Stomach smooth muscle (tissue), 2 donors: Measurements from ENCODE around the gene FBXO2.

Source experiments
- H3K27ac ChIP-seq: one replicate; pipeline ENCODE4 v1.7.0; 2013; ENCODE audit warnings: mild to moderate bottlenecking, low read length, inconsistent platforms
- H3K27me3 ChIP-seq, 2 donors: one replicate each; pipeline ENCODE4 v1.7.0; 2013; ENCODE audit warnings: low read length in 2 of 2; ENCODE audit not compliant: insufficient read depth in 2 of 2, control insufficient read depth in 1 of 2
- H3K36me3 ChIP-seq, 2 donors: one replicate each; pipeline ENCODE4 v1.7.0; 2013; ENCODE audit warnings: low read length in 2 of 2; ENCODE audit not compliant: control insufficient read depth in 2 of 2, insufficient read depth in 2 of 2
- H3K4me1 ChIP-seq: one replicate; pipeline ENCODE4 v1.7.0; 2013; ENCODE audit warnings: low read length; ENCODE audit not compliant: control insufficient read depth, insufficient read depth
- H3K4me3 ChIP-seq, 2 donors: one replicate each; pipeline ENCODE4 v1.7.0; 2013; ENCODE audit warnings: low read length in 2 of 2
- H3K9ac ChIP-seq, 2 donors: one replicate each; pipeline ENCODE4 v1.7.0; 2013; ENCODE audit warnings: low read length in 2 of 2, mild to moderate bottlenecking in 1 of 2
- H3K9me3 ChIP-seq, 2 donors: one replicate each; pipeline ENCODE4 v1.7.0; 2013; ENCODE audit warnings: low read length in 2 of 2; ENCODE audit not compliant: control insufficient read depth in 2 of 2
- donor health status: healthy.
- donor health status: Pancreatic carcinoma.

Gene FBXO2

DNA sequence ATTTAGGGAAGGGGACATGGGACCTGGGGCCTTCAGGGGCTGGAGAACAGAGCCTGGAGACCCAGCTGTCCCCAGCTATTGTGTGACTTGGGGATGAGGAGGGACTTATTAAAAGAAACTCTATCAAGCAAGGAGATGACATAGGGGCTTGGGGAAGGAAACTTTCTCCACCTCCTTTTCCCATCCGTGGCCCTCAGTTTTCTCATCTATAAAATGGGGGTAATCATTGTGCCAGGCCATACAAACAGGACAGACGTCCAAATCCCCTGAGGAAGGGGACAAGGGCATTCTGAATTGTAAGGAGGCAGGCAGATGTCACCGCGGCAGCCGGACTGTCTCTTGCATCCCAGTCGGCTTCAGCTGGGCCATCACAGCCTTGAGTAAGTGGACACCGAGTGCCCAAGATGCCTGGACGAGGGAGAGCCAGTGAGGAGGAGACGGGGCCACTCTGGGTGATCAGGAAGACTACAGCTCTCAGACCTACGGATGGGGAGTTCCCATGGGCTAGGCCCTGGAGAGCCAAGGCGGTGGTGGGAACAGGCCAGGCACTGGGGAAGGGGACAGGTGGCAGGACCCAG lies 1.9 kb downstream of the FBXO2 start:
- Histone ChIP-seq H3K27me3 (peaks cover 12 to 19% of the 10 kb centered on the region in 2 donors), H3K4me1 (peaks cover 33% of the 10 kb centered on the region), H3K4me3 (no peak overlapping the region), H3K27ac (no peak overlapping the region), H3K36me3 (no peaks in the 10 kb centered on the region), H3K9ac (no peak overlapping the region), H3K9me3 (no peaks in the 10 kb centered on the region)

- peak overlapping the region in 1 of 2 donors; percentile 47 for H3K4me3 ChIP-seq
- no peaks in the 10 kb centered on the region for H3K36me3 ChIP-seq
- H3K27ac ChIP-seq: no peak overlapping the region
- H3K27me3 ChIP-seq: peaks cover 17 to 27% of the 10 kb centered on the region in 2 donors
- no peaks in the 10 kb centered on the region for H3K9me3 ChIP-seq
- no peak overlapping the region for H3K9ac ChIP-seq
- H3K4me1 ChIP-seq: peaks cover 33% of the 10 kb centered on the region
These were observed 3.2 kb downstream of the FBXO2 start for GRCh38 chr1:11651017-11651416.

DNA sequence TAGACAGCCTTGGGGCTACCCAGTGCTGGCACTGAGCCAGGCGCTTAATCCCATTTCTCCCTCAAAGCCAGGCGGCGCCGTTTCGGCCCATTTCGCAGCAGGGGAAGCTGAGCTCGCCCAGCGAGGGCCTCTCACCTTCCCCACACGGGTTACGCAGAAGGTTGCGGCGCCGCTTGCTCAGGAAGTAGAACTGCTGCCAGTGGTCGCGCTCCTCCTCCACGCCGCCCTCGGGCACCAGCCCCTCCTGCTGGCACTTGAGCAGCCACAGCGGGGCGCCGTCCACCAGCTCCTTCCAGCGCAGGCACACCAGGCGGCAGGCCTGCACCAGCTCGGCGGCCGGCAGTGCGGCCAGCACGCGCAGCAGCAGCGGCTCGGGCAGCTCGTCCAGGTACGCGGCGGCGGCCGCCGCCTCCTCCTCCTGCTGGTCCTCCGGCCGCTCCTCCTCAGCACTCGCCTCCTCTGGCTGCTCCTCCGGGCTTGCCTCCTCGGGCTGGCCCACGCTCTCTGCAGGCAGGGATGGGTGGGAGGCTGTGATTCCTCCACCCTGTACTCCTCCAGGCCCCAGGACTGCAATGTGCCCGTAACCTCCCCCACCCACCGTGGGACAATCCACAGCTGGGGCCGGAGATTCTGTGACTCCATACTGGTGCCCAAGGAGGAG lies 3.8 kb downstream of the FBXO2 start:
- Histone ChIP-seq H3K4me1 (peaks cover 28% of the 10 kb centered on the region), H3K36me3 (no peaks in the 10 kb centered on the region), H3K27ac (no peak overlapping the region), H3K27me3 (peaks cover 17 to 28% of the 10 kb centered on the region in 2 donors), H3K9ac (no peak overlapping the region), H3K4me3 (peak overlapping the region in 1 of 2 donors; percentile 47), H3K9me3 (no peaks in the 10 kb centered on the region)

GRCh38 chr1:11649624-11650330 lies 4.5 kb downstream of the FBXO2 start:
- Histone ChIP-seq H3K9ac (no peak overlapping the region), H3K4me1 (peaks cover 24% of the 10 kb centered on the region), H3K4me3 (peak overlapping the region in 1 of 2 donors; percentile 47), H3K27ac (no peak overlapping the region), H3K27me3 (peaks cover 17 to 28% of the 10 kb centered on the region in 2 donors), H3K9me3 (no peaks in the 10 kb centered on the region), H3K36me3 (no peaks in the 10 kb centered on the region)

DNA sequence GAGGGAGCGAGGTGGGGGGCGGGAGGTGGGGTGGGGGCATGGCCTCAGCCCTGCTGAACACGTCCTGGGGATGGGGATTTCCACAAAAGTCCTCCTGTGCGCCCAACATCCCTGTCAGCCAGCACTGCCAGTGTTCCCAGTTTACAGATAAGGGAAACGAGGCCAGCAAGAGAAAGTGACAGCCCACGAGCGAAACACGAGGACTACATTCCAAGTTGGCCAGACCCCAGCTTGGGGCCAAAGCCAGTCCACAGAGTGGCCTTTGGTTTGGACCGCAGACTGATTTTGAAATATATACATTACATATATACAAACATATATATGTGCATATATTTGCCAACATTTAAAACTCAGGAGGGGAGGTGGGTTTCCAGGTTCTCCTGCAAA lies 5.0 kb downstream of the FBXO2 start:
- Histone ChIP-seq H3K4me3 (no peak overlapping the region), H3K27ac (no peak overlapping the region), H3K9ac (no peak overlapping the region)

DNA sequence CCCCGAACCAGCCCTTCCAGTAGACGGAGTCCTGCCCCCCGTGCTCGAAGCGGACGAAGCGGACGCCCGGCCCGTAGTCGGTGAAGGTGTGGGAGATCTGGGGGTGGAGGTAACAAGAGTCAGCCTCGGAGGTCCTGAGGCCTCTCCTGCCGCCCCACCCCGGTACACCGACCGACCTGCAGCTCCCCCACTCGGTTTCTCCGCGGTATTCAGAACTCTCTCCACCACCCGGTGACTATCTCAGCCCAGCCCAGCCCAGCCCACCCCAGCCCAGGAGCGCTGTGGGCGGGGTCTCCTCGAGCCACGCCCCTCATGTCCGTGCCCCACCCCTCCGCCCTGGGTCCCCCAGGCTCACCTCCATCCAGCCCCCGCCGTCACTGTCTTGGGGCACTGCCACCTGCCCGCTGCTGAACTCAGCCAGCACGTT lies 5.5 kb downstream of the FBXO2 start:
- Histone ChIP-seq H3K36me3 (no peaks in the 10 kb centered on the region), H3K4me1 (peaks cover 19% of the 10 kb centered on the region), H3K27me3 (peaks cover 17 to 28% of the 10 kb centered on the region in 2 donors), H3K9ac (no peak overlapping the region), H3K27ac (no peak overlapping the region), H3K4me3 (no peak overlapping the region), H3K9me3 (no peaks in the 10 kb centered on the region)

More for the DNA sequence above, 5.0 kb downstream of the FBXO2 start:
- H3K36me3 ChIP-seq: no peaks in the 10 kb centered on the region
- H3K9me3 ChIP-seq: no peaks in the 10 kb centered on the region
- peaks cover 24% of the 10 kb centered on the region for H3K4me1 ChIP-seq
- H3K27me3 ChIP-seq: peaks cover 17 to 28% of the 10 kb centered on the region in 2 donors

DNA sequence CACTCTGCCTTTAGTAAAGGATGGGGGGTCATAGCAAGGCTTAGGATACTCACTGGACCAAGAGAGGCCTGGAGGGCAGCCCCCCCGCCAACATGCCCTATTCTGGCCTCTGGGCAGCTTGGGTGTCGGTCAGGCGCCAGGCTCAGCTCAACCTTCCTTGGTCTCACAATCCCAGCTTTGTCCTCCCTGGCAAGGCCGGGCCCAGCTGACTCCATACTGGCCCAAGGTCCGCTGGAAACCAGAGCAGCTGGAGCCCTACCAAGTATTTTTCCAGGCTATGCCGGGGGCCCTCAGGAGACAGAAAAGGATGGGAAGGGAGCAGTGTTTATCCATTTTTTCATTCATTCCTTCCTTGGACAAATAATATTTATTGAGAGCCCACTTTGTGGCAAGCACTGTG lies 6.2 kb downstream of the FBXO2 start:
- Histone ChIP-seq H3K9ac (no peak overlapping the region), H3K27ac (no peak overlapping the region), H3K4me3 (no peak overlapping the region)

DNA sequence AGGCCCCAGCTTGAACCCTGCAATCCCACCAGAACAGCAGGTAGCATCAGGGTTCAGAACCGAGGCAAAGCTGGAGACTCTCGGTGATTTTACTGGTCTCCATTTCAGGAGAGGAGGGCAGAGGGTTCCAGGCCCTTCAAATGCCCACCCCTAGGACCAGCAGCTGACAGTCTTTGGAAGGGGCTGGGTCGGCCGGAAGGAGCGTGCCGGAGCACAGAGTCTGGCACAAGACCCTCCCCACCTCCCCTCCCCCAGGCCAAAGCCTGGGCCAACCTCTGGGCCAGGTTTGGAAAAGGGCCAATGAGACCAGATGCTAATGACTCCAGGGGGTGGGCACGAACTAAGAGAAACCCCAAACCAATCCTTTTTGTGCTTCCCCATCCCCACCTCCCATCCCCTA lies 6.9 kb downstream of the FBXO2 start:
- no peaks in the 10 kb centered on the region for H3K9me3 ChIP-seq
- H3K4me3 ChIP-seq: no peak overlapping the region
- no peak overlapping the region for H3K27ac ChIP-seq
- no peaks in the 10 kb centered on the region for H3K36me3 ChIP-seq
- peaks cover 19% of the 10 kb centered on the region for H3K4me1 ChIP-seq
- no peak overlapping the region for H3K9ac ChIP-seq
- peaks cover 17 to 28% of the 10 kb centered on the region in 2 donors for H3K27me3 ChIP-seq

More for the DNA sequence above, 6.2 kb downstream of the FBXO2 start:
- Histone ChIP-seq H3K27me3 (peaks cover 17 to 28% of the 10 kb centered on the region in 2 donors), H3K4me1 (peaks cover 19% of the 10 kb centered on the region), H3K9me3 (no peaks in the 10 kb centered on the region), H3K36me3 (no peaks in the 10 kb centered on the region)

GRCh38 chr1:11646317-11646716 lies 7.9 kb downstream of the FBXO2 start:
- Histone ChIP-seq H3K4me3 (no peak overlapping the region), H3K4me1 (peaks cover 19% of the 10 kb centered on the region), H3K27ac (no peak overlapping the region), H3K9ac (no peak overlapping the region), H3K27me3 (peaks cover 18 to 31% of the 10 kb centered on the region in 2 donors), H3K36me3 (no peaks in the 10 kb centered on the region), H3K9me3 (no peaks in the 10 kb centered on the region)

GRCh38 chr1:11645670-11646265 lies 8.5 kb downstream of the FBXO2 start:
- Histone ChIP-seq H3K4me1 (peaks cover 17% of the 10 kb centered on the region), H3K36me3 (no peaks in the 10 kb centered on the region), H3K9ac (no peak overlapping the region), H3K4me3 (no peak overlapping the region), H3K27ac (no peak overlapping the region), H3K27me3 (peaks cover 18 to 30% of the 10 kb centered on the region in 2 donors), H3K9me3 (no peaks in the 10 kb centered on the region)
